Stimulated activated CD4-positive, alpha-beta T cell treated with anti-CD3 and anti-CD28 coated beads, Interleukin-15, amount 100 ng/mL, for 24 hours (primary cell): Measurements from ENCODE around the gene CDK6.

Experiments
- DNase-seq: peaks from one replicate; pipeline ENCODE4 v3.0.0-alpha.2; 2020

Gene CDK6

GRCh38 chr7:92636018-92636560, 200.3 kb downstream of the CDK6 start:
- DNase-seq, result no peak

DNA sequence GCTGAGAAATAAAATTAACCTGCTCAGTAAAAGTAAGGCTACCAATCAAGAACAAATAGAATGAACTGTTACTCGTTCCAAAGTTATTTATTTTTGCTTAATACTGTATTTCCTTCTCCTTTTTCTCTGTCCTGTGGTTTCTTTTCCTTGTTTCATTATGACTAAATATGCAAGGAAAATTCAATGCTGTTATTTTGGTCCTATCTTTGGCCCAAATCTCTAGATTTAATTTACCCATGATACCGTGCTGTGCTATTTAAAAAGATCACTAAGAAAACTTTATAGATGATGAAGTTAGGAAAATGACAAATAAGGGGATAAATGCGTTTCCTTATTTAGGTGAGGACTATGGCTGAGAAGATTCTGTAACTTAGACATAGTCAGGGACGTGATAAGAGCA, 200.8 kb downstream of the CDK6 start:
- DNase-seq, result no peak

- no peak for DNase-seq
Measured at GRCh38 chr7:92634924-92635519, 201.4 kb downstream of the CDK6 start.

- DNase-seq, result no peak
Measured at GRCh38 chr7:92634205-92634604, 202.2 kb downstream of the CDK6 start.

GRCh38 chr7:92633211-92633906, 203.0 kb downstream of the CDK6 start:
- DNase-seq, result no peak

GRCh38 chr7:92632791-92633190, 203.6 kb downstream of the CDK6 start:
- DNase-seq, result no peak

GRCh38 chr7:92631850-92632487, 204.4 kb downstream of the CDK6 start:
- no peak for DNase-seq

GRCh38 chr7:92631067-92631849, 205.1 kb downstream of the CDK6 start:
- DNase-seq, result peak; percentile 68

DNA sequence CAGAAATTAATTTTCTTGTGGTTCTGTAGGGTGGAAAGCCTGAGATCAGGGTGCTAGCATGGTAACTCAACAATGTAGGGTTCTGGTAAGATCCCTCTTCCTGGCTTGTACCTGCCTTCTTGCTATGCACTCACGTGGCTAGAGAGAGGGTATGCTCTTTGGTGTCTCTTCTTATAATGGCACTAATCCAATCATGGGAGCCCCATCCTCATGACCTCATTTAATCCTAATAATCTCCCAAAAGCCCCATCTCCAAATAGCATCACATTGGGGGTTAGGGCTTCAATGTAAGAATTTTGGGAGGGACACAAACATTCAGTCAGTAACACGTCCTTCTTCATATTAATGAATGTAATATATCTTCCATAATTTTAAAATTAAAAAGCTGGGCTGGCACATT, 206.6 kb downstream of the CDK6 start:
- DNase-seq, result no peak

GRCh38 chr7:92627956-92628355, 208.4 kb downstream of the CDK6 start:
- no peak for DNase-seq

- DNase-seq, result no peak
Measured at GRCh38 chr7:92626281-92626809, 210.0 kb downstream of the CDK6 start.

GRCh38 chr7:92625617-92626016, 210.8 kb downstream of the CDK6 start:
- no peak for DNase-seq

DNA sequence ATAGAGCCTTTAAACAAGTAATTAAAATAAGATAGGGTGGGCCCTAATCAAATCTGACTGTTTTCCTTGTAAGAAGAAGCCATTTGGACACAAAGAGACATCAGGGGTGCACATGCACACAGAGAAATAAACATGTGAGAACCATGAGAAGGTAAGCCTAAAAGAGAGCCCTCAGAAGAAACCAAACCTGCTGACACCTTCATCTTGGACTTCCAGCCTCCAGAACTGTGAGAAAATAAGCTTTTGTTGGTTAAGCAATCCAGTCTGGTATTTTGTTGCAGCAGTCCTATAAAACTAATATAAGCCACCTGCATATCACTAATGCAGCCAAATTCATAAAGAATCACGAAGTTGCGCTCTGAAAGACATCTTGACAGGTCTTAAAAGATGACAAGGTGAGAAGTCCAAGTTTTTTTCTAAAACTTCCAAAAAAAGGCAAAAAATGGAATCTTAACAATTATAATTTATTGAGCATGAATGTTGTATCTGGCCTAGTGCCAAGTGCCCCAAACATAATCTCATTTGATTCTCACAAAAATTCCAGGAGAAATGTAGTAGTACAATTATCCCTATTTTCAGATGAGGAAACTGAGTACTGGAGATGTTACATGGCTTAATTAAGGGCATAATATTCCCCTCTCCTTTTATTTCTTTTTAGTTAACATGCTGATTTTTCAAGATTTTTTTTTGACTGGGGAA, 211.9 kb downstream of the CDK6 start:
- no peak for DNase-seq

DNA sequence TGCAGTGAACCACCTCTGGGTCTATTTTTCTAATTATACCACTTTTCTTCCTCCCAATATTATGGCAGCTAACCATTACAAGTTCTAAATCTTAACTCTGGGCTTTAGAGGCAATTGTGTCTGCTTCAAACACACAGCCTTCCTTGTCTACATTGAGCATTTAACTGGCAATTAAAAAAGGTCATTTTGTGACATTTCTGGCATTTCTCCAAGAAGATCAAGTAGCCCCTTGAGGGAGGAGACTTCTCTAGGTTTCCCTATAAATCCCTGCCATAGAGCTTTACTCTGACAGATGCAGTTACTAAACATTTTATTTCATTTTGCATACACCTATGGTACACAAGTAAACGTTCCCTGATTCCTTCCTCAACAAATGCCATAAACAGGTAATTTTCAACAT, 212.8 kb downstream of the CDK6 start:
- no peak for DNase-seq

DNA sequence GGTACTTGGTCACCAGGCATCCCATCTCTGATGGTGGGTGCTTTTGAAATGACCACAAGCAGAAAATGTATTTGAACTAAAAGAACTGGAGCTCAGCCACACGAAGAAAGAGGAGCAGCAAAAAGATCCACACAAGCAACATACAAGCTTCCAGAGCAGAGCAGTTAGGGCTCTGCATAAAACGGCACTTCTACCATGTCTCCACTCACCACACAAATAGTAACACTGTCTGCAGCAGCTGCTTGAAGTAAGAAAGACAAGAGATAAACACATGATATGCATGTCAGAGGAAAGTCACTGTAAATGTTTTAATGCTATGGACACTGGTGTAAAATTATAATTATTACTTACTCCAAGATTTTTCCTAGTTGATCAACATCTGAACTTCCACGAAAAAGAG, 213.7 kb downstream of the CDK6 start:
- DNase-seq, result no peak

DNA sequence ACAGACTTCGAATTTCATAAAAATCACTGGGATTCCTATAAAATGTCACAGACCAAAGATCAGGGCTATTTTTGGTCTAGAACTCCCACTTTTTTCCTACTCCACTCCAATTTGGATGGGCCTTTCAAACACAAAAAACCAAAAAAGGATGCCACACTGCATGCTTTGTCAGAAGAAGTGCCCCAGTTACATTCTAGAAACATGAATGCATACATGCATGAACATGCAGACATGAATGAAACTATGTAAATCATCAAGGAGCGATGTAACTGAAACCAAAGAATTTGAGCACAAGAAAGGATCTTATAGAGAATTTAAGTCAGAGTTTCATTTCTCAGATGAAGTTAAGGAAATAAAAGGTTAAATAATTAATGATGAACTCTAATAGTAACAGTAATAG, 214.3 kb downstream of the CDK6 start:
- DNase-seq, result no peak

DNA sequence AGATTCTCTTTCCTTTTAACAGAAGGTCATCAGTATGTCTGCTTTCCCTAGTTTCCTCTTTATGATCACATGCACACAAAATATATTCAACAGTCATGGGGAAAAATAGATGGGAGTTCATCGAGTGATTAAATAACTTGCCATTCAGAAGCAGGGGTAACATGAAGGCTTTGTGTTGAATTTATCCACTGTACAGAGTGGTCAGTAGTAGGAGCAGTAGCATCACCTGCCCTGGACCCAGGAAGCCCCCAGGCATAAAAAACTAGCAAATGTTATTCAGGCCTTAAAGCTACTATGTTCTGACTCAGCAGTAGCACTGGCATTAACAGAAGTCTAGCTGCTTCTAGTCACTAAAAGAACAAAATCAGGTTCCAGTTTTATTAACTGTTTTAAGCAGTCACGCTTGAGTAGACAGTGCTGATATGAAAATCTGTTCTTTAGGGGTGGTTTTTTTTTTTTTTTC, 214.8 kb downstream of the CDK6 start:
- DNase-seq, result no peak

GRCh38 chr7:92621026-92621540, 215.3 kb downstream of the CDK6 start:
- peak; percentile 87 for DNase-seq

DNA sequence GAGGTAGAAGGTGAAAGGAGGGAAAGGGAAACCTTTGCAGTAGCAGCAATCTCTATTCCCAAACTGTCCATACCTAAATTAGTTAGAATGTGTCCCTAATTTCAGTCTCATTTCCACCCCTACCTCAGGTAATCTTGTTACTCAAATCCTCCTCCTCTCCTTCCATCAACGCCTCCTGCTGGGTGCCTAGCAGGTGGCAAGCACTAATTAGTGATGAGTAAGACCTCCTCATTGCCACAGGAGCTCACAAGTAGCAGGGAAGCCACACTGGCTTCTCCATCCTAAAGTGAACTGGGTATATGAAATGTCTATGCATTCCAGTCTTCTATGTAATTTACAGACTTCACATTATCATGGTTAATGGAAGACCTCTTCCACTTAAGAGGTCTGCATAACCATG, 220.5 kb downstream of the CDK6 start:
- no peak for DNase-seq

GRCh38 chr7:92614660-92615174, 221.7 kb downstream of the CDK6 start:
- no peak for DNase-seq

DNA sequence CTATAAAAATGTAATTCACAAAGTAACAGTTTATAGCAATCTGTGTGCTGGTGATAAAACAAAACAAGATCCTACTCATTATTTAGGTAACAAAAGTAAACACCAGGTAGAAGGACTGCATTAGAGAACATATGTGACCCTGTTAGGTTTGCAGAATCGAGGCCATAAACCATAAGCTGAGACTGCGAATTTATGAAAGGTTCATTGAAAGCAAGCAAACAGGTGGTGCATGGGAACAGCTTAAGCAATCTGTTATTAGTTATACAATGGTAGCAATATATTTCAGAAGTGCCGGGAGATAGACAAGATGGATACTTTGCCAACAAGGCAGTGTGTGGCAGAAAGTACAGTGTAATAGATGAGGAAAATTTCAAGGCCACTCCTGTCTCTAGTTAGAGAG, 222.7 kb downstream of the CDK6 start:
- DNase-seq, result no peak

GRCh38 chr7:92613214-92613613, 223.2 kb downstream of the CDK6 start:
- DNase-seq, result no peak
